Activated CD8-positive, alpha-beta memory T cell treated with anti-CD3 and anti-CD28 coated beads, Interleukin-2, amount 50 U/mL, for 1 hour (primary cell): ENCODE data around the gene MYPN.
"Not testable (repeated sequence)": the region's sequence is repeated elsewhere in the genome, so short reads cannot be mapped to it uniquely, and the experiment has no call there.

Experiments
- DNase-seq: peaks from one replicate; pipeline ENCODE4 v3.0.0-alpha.2; 2020; ENCODE audit errors: extremely low read depth

The MYPN gene

GRCh38 chr10:68109331-68109730 lies at the start of gene MYPN:
Gene MYPN, plus strand, starts transcription at chr10:68109488. Its CDS starts 11,951 bp downstream, at chr10:68121439.
- no peak for DNase-seq

GRCh38 chr10:68067029-68067428 lies 42.3 kb upstream of the MYPN start:
- DNase-seq: no peak

- no peak for DNase-seq
Measured at GRCh38 chr10:68067508-68067907, 41.8 kb upstream of the MYPN start.

- no peak for DNase-seq
Measured at GRCh38 chr10:68073631-68074030, 35.7 kb upstream of the MYPN start.

GRCh38 chr10:68074031-68074774 lies 35.1 kb upstream of the MYPN start:
- no peak for DNase-seq

- DNase-seq: peak; percentile 72
Measured at GRCh38 chr10:68074775-68075549, 34.3 kb upstream of the MYPN start, which contains the start of gene HERC4. Gene HERC4, minus strand, starts transcription at chr10:68075283. Its CDS starts 2,175 bp downstream, at chr10:68073108.

- DNase-seq: no peak
Measured at GRCh38 chr10:68075550-68076004, 33.7 kb upstream of the MYPN start.

- not testable (repeated sequence) for DNase-seq
Measured at GRCh38 chr10:68076081-68076480, 33.2 kb upstream of the MYPN start.

GRCh38 chr10:68077026-68077425 lies 32.3 kb upstream of the MYPN start:
- no peak for DNase-seq

- no peak for DNase-seq
Measured at GRCh38 chr10:68079434-68079833, 29.9 kb upstream of the MYPN start.

- no peak for DNase-seq
Measured at GRCh38 chr10:68080853-68081431, 28.3 kb upstream of the MYPN start.

GRCh38 chr10:68081916-68082315 lies 27.4 kb upstream of the MYPN start:
- no peak for DNase-seq

- no peak for DNase-seq
Measured at GRCh38 chr10:68082872-68083271, 26.4 kb upstream of the MYPN start.

GRCh38 chr10:68083953-68084352 lies 25.3 kb upstream of the MYPN start:
- no peak for DNase-seq

GRCh38 chr10:68084469-68084868 lies 24.8 kb upstream of the MYPN start:
- DNase-seq: no peak

GRCh38 chr10:68086011-68086410 lies 23.3 kb upstream of the MYPN start:
- no peak for DNase-seq

GRCh38 chr10:68086910-68087684 lies 22.2 kb upstream of the MYPN start:
- DNase-seq: no peak

- no peak for DNase-seq
Measured at GRCh38 chr10:68087685-68088401, 21.4 kb upstream of the MYPN start.

- no peak for DNase-seq
Measured at GRCh38 chr10:68088740-68089139, 20.5 kb upstream of the MYPN start.

- DNase-seq: no peak
Measured at GRCh38 chr10:68090586-68090985, 18.7 kb upstream of the MYPN start.

GRCh38 chr10:68092512-68092911 lies 16.8 kb upstream of the MYPN start:
- no peak for DNase-seq
